ENCODE measurements around the gene NTN1. TPM values are rescaled to one million over a fixed set of nuclear protein-coding genes. Genes with fewer than 3 reads are reported as not detected.
"Not testable (repeated sequence)": the region's sequence is repeated elsewhere in the genome, so short reads cannot be mapped to it uniquely, and the experiment has no call there.

Gene NTN1
- 15.9 TPM for total RNA-seq

- DNase-seq, result peak; percentile 75
Observed at GRCh38 chr17:9021158-9021991, at the start of gene NTN1. NTN1 (plus strand) TSS chr17:9021510; CDS start chr17:9022374, 864 bp downstream.

GRCh38 chr17:8975091-8975725 lies 46.1 kb upstream of the NTN1 start:
- DNase-seq, result no peak

- DNase-seq, result no peak
Observed at GRCh38 chr17:8976638-8977037, 44.7 kb upstream of the NTN1 start.

DNA sequence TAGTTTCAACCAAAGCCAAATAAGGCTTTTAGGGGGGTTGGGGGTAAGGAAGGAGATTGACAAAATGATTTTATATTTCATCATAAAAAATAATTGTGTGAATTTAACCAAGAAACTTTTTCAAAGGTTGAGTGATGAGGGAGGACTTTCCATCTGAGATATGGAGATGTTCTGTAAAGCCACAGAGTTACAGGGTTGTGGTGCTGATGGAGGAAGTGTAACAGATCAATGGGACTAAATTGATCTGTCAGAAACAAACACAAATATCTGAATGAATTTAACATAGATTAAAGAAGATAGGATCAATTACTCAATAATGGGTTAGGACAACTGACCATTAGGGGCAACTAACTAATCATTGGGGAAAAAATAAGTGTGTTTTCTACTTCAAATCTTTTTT lies 41.6 kb upstream of the NTN1 start:
- DNase-seq, result no peak

DNA sequence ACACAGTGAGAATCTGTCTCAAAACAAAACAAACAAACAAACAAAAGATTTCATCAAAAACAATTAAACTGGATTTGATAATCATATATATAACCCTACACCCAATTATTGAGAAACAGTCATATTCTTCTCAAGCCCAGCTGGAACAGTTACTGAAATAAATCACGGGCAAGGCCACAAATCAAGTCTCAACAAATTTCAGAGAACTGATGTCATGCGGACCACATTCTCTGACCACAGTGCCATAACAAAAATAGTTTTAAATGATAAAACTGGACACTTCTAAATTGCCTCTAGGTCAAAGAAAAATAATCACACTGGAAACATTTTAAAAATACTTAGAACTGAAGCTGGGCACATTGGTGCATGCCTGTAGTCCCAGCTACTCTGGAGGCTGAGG lies 39.9 kb upstream of the NTN1 start:
- no peak for DNase-seq

GRCh38 chr17:8984225-8984624 lies 37.1 kb upstream of the NTN1 start:
- DNase-seq, result not testable (repeated sequence)

DNA sequence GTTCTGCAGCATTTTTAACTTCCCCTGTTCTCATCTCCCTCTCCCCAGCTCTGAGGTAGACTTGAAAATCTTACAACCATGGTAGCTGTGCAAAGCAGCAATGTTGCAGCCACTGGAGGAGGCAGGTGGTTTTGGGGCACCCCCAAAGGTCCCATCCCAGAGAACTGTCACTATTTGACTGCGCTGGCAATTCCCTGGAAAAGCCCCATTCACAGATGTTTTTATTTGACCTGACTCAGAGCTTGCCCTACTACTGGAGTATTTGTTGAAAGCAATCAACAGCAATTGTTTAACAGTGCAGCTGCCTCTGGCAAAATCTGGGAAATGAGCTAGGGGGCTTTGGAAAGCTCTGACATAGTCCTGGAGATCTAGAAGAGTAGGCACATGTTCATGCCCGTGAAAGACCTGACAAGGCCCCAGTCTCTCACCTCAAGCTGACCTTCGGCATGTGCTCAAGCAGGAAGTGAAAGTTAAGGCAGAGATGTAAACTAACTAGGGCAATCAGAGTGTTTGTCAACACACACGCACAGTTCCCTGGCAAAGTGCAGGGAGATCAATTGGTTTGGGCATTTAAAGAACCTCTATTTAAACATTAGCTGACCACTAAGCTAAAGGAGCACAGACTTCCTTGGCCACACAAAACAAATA lies 36.1 kb upstream of the NTN1 start:
- DNase-seq, result no peak

DNA sequence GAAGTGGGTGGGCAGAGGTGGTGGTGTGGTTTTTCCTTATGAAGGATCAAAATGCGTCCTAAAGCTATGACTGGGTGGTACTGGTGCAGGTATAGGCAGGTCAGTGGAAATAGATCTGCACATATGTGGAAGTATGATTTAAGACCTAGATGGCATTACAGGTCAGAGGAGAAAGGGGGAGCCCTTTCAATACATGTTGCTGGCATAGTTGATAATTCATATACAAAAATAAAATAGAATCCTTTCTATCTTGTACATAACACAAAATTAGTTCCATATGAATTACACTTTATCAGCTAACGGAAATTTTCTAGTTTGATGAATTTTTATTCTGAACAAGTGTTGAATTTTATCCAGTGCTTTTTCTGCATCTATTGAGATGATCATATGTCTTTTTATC lies 35.0 kb upstream of the NTN1 start:
- no peak for DNase-seq

DNA sequence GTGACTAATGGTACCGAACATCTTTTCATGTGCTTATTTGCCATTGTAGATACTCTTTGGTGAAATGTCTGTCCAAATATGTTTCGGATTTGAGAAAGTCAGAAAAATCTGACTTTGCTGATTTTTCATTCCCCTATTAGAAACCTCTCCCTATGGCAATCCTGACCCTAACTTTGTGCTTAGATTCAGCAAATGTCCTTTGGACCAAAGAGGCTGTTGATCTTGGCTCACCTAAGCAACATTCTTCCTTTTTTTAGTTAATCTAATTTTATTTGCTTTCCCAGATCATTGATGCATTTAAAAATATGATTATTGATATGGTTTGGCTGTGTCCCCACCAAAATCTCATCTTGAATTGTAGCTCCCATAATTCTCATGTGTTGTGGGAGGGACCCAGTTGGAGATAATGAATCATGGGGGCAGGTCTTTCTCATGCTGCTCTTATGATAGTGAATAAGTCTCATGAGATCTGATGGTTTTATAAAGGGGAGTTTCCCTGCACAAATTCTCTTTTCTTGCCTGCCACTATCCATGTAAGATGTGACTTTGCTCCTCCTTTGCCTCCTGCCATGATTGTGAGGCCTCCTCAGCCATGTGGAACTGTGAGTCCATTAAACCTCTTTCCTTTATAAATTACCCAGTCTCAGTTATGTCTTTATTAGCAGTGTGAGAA lies 32.9 kb upstream of the NTN1 start:
- not testable (repeated sequence) for DNase-seq

- peak; percentile 9 for DNase-seq
Observed at GRCh38 chr17:8991514-8992285, 29.6 kb upstream of the NTN1 start.

- DNase-seq, result no peak
Observed at GRCh38 chr17:8994319-8994718, 27.0 kb upstream of the NTN1 start.

DNA sequence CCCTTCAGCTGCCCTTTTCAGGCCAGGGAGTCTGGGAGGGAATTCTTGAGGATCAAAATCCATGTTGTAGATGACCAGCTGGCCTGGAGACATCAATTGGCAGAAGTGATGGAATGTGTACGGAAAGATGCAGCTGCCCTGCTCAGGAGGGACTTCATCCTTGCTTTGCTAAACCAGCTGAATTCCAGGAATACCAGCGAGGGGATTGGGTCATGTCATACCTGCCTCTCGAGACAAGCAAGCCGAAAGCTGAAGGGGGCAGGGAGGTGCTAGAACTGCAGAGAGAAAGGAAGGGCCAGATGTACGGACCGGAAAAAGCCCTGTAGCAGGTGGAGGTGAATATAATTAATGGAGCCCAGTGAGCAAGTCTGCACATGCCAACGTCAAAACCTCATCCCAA lies 25.6 kb upstream of the NTN1 start:
- no peak for DNase-seq

GRCh38 chr17:8997994-8998628 lies 23.2 kb upstream of the NTN1 start:
- DNase-seq, result no peak

DNA sequence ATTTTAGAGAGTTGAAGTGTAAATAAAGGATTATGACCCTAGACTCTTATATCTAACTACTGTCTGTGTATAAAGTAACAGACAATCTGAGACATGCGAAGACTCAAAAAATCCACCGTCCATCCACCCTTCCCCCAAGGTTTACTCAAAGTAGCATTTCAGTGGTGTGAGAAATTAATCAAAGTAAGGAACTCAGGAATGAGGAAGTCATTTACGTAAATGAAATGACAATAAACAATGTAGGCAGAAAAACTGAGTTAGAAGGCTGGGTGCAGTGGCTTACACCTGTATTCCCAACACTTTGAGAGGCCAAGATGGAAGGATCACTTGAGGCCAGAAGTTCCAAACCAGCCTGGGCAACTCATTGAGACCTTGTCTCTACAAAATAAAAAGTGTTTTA lies 19.8 kb upstream of the NTN1 start:
- no peak for DNase-seq

DNA sequence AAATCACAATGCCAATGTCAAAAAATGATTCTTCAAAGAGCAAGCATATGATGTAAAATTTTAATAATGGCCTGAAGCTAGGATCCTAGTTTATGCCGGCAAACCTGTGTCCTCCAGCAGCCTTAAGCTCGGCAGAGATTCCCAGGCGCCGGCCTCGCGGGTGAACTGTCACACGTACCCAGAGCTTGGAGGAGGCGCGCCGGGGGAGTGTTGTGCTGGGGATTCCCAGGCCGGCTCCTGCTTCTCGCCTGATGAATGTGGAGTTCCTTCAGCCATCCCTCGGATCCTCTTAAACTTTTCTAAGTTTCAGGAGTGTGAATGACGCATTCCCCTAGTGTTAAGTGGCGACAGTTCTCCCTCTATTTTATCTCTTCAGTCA lies 19.1 kb upstream of the NTN1 start:
- no peak for DNase-seq

- DNase-seq, result no peak
Observed at GRCh38 chr17:9002606-9003354, 18.5 kb upstream of the NTN1 start.

DNA sequence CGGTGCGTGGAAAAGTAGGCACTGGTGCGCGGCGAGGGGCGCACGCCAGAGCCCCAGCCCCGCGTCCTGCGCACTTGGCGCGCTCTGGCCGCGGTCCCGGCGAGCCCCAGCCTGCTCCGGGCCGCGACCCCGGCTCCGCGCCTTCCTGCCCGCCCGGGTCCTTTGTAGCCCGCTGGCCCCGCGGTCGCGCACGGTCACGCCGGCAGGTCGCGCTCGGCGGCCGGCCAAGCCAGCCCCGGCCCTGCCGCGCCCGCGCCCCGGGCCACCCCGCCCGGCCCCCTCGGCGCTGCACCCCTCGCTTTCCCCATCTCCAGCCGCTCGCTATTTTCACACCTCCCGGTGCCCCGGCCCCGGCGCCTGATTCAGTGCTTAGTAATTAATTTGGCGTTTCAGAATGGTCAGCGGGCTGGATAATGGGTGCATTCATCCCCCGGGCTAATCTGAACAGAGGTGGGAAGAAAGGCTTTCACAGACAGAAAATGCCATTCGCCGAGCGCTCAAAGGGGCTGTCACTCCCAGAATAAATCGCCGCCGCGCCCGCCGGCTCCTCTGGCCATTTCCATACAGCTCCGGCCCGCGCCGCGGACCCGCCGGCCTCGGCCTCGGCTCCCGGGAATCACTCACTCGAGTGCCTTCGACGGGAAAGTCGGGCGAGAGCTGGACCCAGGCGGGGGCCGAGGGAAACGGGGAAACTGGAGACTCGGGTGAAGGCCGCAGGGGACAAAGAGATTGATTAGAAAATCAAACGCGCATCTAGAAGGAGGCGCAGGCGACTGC lies 17.8 kb upstream of the NTN1 start:
- no peak for DNase-seq

DNA sequence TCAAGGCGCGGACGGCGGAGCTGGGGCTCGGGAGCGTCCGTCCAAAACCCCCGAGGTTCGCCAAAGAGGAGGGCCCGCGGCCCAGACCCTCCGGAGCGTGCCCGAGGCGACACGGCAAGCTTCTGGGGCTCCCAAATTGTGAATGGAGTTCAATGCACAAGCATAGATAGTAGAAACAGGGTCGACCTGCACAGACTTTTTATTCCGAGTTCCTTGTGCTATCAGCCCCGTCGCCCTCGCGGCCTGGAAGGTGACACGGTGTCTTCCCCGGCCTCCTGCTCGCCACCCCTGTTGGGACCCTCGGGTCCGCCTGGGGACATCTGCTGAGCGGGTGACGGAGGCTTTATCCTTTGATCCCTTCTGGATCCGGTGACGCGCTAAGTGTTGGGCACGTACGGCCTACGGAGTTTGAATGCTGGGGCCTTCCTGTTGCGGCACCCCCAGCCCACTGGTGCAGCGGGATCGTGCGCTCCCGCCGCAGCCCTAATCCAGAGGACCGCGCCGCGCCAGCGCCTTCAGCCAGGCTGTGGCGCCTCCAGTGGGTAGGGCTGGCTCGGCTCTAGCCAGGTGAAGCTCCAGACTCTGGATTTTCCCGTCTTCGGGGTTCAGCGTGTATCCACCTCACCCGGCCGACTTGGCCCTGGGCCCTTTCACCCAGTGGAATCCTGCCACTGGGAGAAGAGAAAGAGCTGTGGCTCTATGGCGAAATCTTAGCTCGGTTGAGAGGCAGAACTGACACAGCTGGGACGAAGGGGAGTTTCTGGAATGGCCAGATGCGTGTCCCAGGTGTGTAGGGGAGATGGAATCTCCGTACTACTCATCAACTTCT lies 17.0 kb upstream of the NTN1 start:
- DNase-seq, result no peak

DNA sequence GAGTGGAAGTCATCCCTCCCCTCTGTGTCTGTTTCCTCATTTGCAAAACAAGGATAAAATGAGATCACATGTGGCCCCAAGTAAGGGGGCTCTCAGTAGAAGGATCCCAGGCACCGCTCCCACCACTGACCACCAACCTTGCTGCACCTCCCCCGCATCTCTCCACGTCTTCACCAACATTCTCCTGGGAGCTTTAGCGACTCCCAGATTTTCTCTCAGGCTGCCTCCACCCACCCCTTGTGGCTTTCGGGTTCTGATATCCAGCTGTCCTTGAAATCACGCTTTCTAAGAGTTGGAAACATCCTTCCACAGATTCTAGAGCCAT lies 16.4 kb upstream of the NTN1 start:
- DNase-seq, result no peak
